H1 (cell line): Measurements from ENCODE around the gene SOX6.

ENCODE experiments used
- BRCA1 ChIP-seq: IDR thresholded peaks from 2 replicates; pipeline ENCODE4 v1.6.1; 2012; ENCODE audit warnings: low read depth, low read length, improper control_type of control experiment
- CTCF ChIP-seq, 3 experiments: IDR thresholded peaks; 1 replicate in 2 of 3; 2 replicates in 1 of 3; pipeline versions ENCODE4 v1.5.1 to v1.6.1; 2011; ENCODE audit warnings: low read length in 3 of 3, mild to moderate bottlenecking in 3 of 3, inconsistent platforms in 2 of 3, low read depth in 1 of 3, moderate library complexity in 1 of 3; ENCODE audit not compliant: insufficient read depth in 1 of 3; ENCODE audit errors: control extremely low read depth in 1 of 3
- EP300 ChIP-seq, 2 experiments: IDR thresholded peaks; 1 replicate in 1 of 2; 2 replicates in 1 of 2; pipeline ENCODE4 v1.6.1; 2011 to 2012; ENCODE audit warnings: low read depth in 2 of 2, low read length in 2 of 2, mild to moderate bottlenecking in 2 of 2, borderline replicate concordance in 1 of 2, inconsistent platforms in 1 of 2, moderate library complexity in 1 of 2
- JUN ChIP-seq: IDR thresholded peaks from 2 replicates; pipeline ENCODE4 v1.6.1; 2011; ENCODE audit warnings: low read depth, mild to moderate bottlenecking, improper control_type of control experiment, low read length
- JUND ChIP-seq: IDR thresholded peaks from 2 replicates; pipeline ENCODE4 v1.6.1; 2011; ENCODE audit warnings: mild to moderate bottlenecking, improper control_type of control experiment, low read length
- MAFK ChIP-seq: IDR thresholded peaks from 2 replicates; pipeline ENCODE4 v1.6.1; 2012; ENCODE audit warnings: low read depth, mild to moderate bottlenecking, improper control_type of control experiment, low read length
- MAX ChIP-seq: IDR thresholded peaks from 2 replicates; pipeline ENCODE4 v1.6.1; 2012; ENCODE audit warnings: inconsistent platforms
- POLR2A ChIP-seq, 2 experiments: IDR thresholded peaks; 1 replicate in 1 of 2; 2 replicates in 1 of 2; pipeline ENCODE4 v1.6.1; 2011; ENCODE audit warnings: low read depth in 2 of 2, low read length in 2 of 2, mild to moderate bottlenecking in 2 of 2; ENCODE audit errors: control extremely low read depth in 1 of 2
- POLR2AphosphoS5 ChIP-seq: IDR thresholded peaks from 2 replicates; pipeline ENCODE4 v1.6.1; 2011; ENCODE audit warnings: low read depth, low read length
- RBBP5 ChIP-seq: IDR thresholded peaks from 2 replicates; pipeline ENCODE4 v1.7.1; 2012; ENCODE audit warnings: low read depth, mild to moderate bottlenecking, inconsistent platforms, low read length, moderate library complexity, borderline replicate concordance
- RXRA ChIP-seq: IDR thresholded peaks from 2 replicates; pipeline ENCODE4 v1.6.1; 2011; ENCODE audit warnings: low read depth, mild to moderate bottlenecking, low read length, moderate library complexity; ENCODE audit not compliant: insufficient read depth
- TAF1 ChIP-seq: IDR thresholded peaks from 2 replicates; pipeline ENCODE4 v1.6.1; 2011; ENCODE audit warnings: mild to moderate bottlenecking, low read depth, low read length
- TBP ChIP-seq: IDR thresholded peaks from 2 replicates; pipeline ENCODE4 v1.6.1; 2011; ENCODE audit warnings: low read depth, low read length, improper control_type of control experiment
- YY1 ChIP-seq: IDR thresholded peaks from 2 replicates; pipeline ENCODE4 v1.6.1; 2011; ENCODE audit warnings: low read depth, mild to moderate bottlenecking, low read length

GRCh38 chr11:16358726-16359125 is 2.4 kb upstream of the SOX6 start:
- TF ChIP-seq EP300 (IDR thresholded peaks at IDR 0.05; ENCODE audit: borderline replicate concordance in 1 of 2, low read depth in 2 of 2, low read length in 2 of 2) (no peak), TAF1 (no peak), POLR2AphosphoS5 (no peak), TBP (no peak), CTCF (IDR thresholded peaks at IDR 0.05; ENCODE audit: control extremely low read depth in 1 of 3, insufficient read depth in 1 of 3, low read depth in 1 of 3, low read length in 3 of 3) (no peak), POLR2A (IDR thresholded peaks at IDR 0.05; ENCODE audit: control extremely low read depth in 1 of 2, low read depth in 2 of 2, low read length in 2 of 2) (no peak), JUND (no peak), BRCA1 (no peak), MAX (no peak), RBBP5 (no peak), RXRA (no peak), YY1 (no peak), JUN (no peak), MAFK (no peak)
